Placental pericyte (primary cell): ENCODE measurements around the gene CYP2C9. TPM values are rescaled to one million over a fixed set of nuclear protein-coding genes. Genes with fewer than 3 reads are reported as not detected.

Experiments used
- small RNA-seq: library from RNA; depleted of rRNA; stranded (forward); fragments of <200 nt; gene quantifications from one replicate; pipeline ENCODE3, GENCODE V24; 2012; ENCODE audit warnings: low replicate concordance
- total RNA-seq: library from RNA; depleted of rRNA; stranded (reverse); fragments of >200 nt; gene quantifications from 2 replicates; pipeline ENCODE4 v1.2.3, GENCODE V29; 2012

Gene CYP2C9
- total RNA-seq: not detected in 2 replicates

GRCh38 chr10:94938383-94938782 is at the start of gene CYP2C9:
TSS of gene CYP2C9 (plus strand) at chr10:94938658. CDS start at chr10:94938683, 25 bp downstream.

Small RNA genes within 50 kb of the gene (small RNA-seq; reads per million reads assigned to genes)
- gene CYP2C60P: not detected

Other genes starting within 250 kb of the CYP2C9 start
- gene CYP2C19, start 176.0 kb upstream of the CYP2C9 start, total RNA-seq: not detected in 2 replicates
- gene CYP2C8, start 130.8 kb downstream of the CYP2C9 start, total RNA-seq: not detected in 2 replicates